ENCODE data around the gene SF3A1.

Gene SF3A1

DNA sequence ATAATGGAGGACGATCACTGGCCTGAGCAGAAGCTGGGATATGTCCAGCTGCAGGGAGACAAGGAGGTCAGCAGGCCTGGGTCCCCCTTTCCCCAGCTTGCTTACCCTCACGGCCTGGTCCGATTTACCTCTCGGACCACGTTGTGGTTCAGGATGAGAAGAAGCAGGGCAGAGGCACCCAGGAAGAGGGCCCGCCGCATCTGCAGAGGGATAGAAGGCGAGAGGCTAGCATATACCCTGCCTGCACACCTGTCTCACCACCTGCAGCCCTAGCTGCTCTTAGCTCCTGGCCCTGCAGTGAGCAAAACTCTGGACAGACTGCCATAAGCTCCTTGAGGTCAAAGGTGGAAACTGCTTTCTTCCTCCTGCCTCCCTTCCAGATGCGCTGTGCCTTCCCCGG, 29.2 kb upstream of the SF3A1 start:
- no peak for DNase-seq

- DNase-seq = no peak
Observed at GRCh38 chr22:30383061-30383460, 26.4 kb upstream of the SF3A1 start.

DNA sequence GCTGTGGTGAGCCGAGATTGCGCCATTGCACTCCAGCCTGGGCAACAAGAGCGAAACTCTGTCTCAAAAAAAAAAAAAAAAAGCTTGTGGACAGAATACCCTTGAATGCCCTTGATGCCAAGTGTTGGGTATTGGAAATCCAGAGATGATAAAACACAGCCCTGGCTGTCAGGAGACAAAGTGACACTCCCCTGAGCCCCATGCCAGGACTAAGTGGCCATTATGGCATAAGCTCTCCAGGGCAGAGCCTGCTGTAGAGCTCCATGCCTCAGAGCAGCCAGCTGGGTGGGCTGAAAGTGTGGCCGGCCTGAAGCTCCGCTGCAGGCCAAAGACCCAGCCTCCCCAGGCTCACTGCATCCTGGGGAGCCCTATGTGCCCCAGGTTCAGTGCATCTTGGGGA, 25.6 kb upstream of the SF3A1 start:
- DNase-seq = no peak

- DNase-seq = no peak
Observed at GRCh38 chr22:30381264-30381663, 24.6 kb upstream of the SF3A1 start.

GRCh38 chr22:30380011-30380410, 23.3 kb upstream of the SF3A1 start:
- DNase-seq = no peak

GRCh38 chr22:30375312-30375849, 18.7 kb upstream of the SF3A1 start:
- DNase-seq = no peak

DNA sequence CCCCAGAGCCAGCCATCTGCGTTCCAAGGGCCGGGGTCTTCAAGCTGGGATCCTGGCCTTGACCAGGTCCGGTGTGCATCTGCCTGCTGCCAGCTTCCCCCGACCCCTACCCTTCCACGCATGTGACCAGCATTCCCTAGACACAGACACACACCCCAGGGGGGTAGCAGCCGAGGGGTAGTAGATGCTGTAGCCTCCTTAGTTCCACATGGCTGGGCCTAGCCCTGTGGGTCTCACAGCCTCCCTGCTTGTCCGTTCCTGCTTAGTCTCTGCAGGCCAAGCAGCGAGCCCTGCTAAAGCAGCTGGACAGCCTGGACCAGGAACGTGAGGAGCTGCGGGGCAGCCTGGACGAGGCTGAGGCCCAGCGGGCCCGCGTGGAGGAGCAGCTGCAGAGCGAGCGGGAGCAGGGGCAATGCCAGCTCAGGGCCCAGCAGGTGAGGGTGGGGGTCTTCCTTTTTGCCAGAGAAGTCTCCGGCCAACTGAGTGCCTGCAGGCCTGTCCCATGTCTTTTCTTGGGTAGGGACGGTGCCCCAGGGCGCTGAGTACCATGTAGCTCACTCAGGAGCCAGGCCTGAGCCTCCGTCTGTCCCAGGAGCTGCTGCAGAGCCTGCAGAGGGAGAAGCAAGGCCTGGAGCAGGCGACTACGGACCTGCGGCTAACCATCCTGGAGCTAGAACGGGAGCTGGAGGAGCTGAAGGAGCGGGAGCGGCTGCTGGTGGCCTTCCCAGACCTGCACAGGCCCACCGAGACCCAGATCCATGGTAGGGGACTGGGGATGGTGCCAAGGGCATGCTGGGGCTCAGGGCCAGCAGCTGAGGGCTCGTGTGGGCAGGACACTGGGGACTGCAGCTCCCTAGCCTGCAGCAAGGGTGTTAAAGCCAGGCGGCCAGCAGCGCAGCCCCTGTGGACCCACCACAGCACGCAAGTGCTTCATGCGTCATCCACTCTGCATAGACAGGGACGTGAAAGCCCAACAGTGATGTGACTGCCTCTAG, 16.9 kb upstream of the SF3A1 start:
- no peak for DNase-seq

- no peak for DNase-seq
Observed at GRCh38 chr22:30372915-30373314, 16.2 kb upstream of the SF3A1 start.

DNA sequence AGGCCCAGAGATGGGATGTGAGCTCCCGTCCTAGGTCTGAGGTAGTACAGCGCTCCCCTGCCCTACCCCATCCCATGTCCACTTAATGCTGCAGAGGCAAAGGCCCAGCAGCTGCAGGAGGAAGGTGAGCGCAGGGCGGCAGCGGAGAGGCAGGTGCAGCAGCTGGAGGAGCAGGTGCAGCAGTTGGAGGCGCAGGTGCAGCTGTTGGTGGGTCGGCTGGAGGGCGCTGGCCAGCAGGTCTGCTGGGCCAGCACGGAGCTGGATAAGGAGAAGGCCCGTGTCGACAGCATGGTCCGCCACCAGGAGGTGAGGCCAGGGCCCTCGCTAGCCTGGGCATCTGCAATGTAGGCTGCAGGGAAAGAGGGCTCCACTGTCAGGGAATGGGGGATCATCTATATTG, 15.3 kb upstream of the SF3A1 start:
- no peak for DNase-seq

- no peak for DNase-seq
Observed at GRCh38 chr22:30371321-30371720, 14.6 kb upstream of the SF3A1 start.

DNA sequence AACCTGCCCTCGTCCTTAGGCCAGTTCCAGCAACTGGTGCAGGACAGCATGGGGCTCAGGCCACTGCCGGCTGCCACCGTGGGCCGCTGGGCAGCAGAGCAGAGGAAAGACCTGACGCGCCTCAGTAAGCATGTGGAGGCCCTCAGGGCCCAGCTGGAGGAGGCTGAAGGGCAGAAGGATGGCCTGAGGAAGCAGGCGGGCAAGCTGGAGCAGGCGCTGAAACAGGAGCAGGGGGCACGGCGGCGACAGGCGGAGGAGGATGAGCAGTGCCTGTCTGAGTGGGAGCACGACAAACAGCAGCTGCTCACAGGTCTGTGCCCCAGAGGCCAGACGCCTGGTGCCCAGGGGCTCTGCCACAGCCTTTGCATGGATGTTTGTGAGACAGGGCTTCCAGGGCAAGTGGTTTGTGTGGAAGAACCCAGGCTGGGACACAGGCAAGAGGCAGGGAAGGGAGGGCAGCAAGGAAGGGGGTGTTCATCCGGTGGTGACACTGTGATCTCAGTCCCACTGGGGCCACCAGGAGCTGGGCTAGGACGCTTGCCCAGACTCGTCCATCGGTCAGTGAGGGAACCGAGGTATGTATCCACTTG, 14.0 kb upstream of the SF3A1 start:
- no peak for DNase-seq

DNA sequence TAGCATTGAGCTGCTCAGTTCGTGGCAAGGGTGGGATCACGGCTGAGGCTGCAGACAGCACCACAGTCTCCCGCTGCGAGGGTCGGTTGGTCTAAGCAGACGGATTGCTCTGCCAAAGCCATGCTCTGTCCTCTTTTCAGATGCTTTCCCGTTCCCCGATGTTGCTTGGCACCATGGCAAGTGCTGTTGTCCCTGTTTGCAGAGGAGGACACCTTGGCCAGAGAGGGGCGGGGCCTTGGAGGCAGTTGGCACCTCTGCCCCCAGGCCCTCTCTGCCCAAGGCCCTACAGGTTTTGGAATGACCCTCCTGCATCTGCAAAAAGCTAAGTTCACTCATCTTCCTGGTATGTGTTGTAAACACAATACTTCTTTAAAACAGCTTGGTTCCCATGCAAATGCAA, 11.7 kb upstream of the SF3A1 start:
- DNase-seq = no peak

GRCh38 chr22:30365891-30366290, 9.2 kb upstream of the SF3A1 start:
- no peak for DNase-seq

GRCh38 chr22:30362651-30363281, 6.1 kb upstream of the SF3A1 start:
- no peak for DNase-seq

DNA sequence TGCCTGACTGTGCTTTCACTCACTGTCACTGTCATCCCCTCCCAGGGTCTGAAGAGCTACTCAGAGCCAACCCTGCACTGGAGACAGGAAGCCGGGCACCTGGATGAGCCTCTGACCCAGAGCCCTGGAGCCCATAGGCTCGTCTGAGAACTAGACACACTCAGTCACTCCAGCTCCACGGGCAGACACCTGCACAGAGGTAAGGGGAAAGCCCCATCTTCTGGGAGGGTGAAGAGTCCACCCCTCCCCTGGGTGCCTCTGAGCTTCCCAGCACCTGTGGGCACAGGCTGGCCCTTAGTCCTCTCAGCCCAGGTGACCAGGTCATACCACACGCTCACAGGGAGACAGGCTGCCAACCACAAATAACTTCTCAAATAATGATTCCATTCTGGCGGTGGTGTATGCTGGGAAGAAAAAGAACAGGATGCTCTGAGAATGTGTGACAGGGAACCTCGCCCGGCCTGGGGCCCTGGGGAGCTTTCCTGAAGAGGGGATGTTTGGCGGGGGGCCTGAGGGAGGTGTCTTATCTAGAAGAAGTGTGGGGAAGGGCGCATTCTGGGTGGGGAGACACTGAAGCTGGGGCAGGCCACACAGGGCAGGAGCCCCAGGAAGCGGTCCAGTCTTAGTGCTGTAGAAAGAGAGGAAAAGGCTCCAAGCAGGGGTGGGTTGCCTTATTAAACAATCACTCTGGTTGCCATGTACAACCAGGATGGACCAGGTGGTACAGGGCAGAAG, 5.4 kb upstream of the SF3A1 start:
- DNase-seq = no peak

GRCh38 chr22:30358541-30358940, 1.8 kb upstream of the SF3A1 start:
- no peak for DNase-seq

- no peak for DNase-seq
Observed at GRCh38 chr22:30357650-30358215, 1.0 kb upstream of the SF3A1 start.

GRCh38 chr22:30357236-30357570, 509 bp upstream of the SF3A1 start:
- DNase-seq = no peak

- no peak for DNase-seq
Observed at GRCh38 chr22:30354644-30355043, 2.0 kb downstream of the SF3A1 start.

GRCh38 chr22:30351226-30351625, 5.5 kb downstream of the SF3A1 start:
- no peak for DNase-seq

DNA sequence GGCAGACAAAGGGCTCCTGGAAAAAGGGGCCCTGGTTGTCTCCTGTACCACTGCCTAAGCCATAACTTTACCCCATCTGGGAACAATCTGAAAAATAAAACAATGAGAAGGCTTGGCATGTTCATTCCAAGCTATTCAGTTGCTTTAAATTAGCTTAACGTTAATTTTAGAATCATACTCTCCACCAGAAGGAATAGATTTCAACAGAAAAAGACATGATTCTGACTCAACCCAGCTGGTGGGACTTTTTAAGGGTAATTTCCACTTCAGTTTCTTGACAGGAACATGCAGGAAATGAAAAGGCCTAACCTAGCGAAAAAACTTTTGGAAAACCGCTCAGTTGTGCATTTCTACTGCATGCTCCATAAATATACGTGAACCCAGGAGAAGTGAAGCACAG, 7.9 kb downstream of the SF3A1 start:
- no peak for DNase-seq

DNA sequence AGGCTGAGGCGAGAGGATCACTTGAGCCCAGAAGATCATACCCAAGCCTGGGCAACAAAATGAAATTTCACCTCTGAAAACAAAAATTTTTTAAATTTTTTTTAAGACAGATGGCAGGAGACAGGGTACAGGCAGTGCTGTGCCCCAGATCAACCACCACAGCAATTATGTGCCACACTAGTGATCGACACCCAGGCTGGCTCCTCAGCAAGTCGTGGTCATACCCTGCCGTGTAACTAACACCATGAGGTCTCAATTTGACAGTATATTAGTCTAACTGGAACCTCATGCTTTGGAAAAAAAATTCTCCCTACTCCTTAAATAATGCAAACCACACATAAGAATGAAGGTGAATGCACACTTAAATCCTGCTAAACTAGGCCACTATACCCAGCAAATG, 8.3 kb downstream of the SF3A1 start:
- no peak for DNase-seq

Data from T-helper 9 cell (primary cell).